Measurements from ENCODE around the gene MPG.
A peak's percentile ranks its signal among the peaks of the same experiment; 100 is the strongest.

The MPG gene

DNA sequence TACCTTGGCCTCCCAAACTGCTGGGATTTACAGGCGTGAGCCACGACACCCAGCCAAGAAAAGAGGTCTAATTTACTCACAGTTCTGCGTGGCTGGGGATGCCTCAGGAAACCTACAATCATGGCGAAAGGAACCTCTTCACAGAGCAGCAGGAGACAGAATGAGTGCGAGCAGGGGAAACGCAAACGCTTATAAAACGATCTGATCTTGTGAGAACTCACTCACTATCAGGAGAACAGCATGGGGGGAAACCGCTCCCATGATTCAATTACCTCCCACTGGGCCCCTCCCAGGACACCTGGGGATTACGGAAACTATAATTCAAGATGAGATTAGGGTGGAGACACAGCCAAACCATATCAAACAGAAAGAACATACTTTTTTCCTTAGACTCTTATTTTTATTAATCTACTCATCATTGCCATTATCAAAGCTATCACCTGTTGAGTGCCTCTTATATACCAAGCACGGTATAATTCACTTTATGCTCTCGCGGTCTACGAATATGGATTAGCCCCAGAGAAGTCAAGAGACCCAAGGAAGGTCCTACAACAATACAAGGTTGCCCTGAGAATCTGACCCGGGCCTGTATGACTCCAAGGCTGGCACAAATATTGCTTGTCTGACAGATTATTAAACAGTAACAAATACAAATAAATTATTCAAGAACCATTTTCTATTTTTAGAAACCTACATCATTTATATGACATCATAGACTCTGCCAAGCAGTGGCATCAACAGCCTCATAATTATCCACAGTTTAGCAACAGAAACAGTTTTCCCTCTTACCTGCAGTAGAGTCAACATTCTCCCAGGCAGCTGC, 27.0 kb upstream of the MPG start:
- FAIRE-seq (no peak), DNase-seq (ENCODE audit: insufficient read length, low spot score) (no peak)
- TF ChIP-seq POLR2AphosphoS5 (IDR thresholded peaks at IDR 0.05; ENCODE audit: low read depth, low read length), result no peak
- no peak for TF ChIP-seq POLR2A (IDR thresholded peaks at IDR 0.05; ENCODE audit: low read depth, low read length)
- no peak for TF ChIP-seq PAX5 (IDR thresholded peaks at IDR 0.05; ENCODE audit: insufficient read depth, low read length, severe bottlenecking)
- no peak for TF ChIP-seq SPI1 (IDR thresholded peaks at IDR 0.05; ENCODE audit: low read depth, low read length)
- no peak for TF ChIP-seq POU2F2 (IDR thresholded peaks at IDR 0.05; ENCODE audit: low read depth, low read length)
- TF ChIP-seq TAF1 (IDR thresholded peaks at IDR 0.05; ENCODE audit: low read depth, low read length), result no peak

DNA sequence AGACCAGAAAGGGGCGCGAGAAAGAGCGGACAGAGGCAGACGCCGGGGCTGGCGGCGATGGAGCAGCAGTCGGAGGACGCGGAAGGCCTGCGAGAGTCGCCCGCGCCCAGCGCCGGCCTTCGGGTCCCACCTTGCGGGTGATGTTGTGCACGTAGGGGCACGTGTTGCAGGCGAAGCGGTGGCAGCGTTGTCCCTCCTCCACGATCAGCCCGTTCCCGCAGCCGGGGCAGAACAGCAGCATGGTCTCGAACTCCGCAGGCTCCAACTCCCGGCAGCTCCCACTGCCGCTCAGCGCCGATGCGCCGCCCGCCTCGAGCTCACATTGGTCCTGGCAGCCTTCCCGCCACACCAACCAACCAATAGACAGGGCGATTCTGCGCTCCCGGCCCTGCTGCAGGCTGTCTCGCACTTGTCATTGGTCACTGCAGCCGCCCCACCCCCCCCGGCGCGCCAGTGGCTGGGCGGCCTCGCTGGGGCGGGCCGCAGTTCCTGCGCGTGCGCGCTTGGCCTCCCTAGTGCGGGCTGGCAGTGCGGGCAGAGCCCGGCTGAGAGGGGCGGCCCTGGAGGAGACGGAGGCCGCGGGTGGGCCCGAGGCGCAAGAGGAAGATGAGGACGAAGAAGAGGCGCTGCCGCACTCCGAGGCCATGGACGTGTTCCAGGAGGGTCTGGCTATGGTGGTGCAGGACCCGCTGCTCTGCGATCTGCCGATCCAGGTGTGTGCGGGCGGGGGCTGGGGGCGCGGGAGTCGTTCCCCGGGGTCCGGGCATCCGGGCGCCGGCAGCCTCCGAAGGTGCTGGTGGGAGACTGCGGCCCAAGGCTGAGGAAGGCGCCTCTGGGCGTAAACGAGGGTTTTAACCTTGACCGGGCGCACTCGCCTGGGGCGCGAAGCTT, 24.4 kb upstream of the MPG start, which contains the start of the genes POLR3K and SNRNP25:
Gene POLR3K (minus strand): TSS at position 263 of the 891 bp plus-strand sequence. CDS start 22 bp downstream, at position 241.
Gene SNRNP25 (plus strand): TSS at position 483 of the 891 bp plus-strand sequence. CDS start 189 bp downstream, at position 672.
- DNase-seq (ENCODE audit: insufficient read length, low spot score) (peak; percentile 99), FAIRE-seq (peak; percentile 99)
- peak; percentile 77 for TF ChIP-seq POLR2AphosphoS5 (IDR thresholded peaks at IDR 0.05; ENCODE audit: low read depth, low read length)
- TF ChIP-seq PAX5 (IDR thresholded peaks at IDR 0.05; ENCODE audit: insufficient read depth, low read length, severe bottlenecking), result no peak
- peak; percentile 77 for TF ChIP-seq POLR2A (IDR thresholded peaks at IDR 0.05; ENCODE audit: low read depth, low read length)
- peak; percentile 20; the same call in 1 of the 2 replicates for TF ChIP-seq TAF1 (IDR thresholded peaks at IDR 0.05; ENCODE audit: low read depth, low read length)

DNA sequence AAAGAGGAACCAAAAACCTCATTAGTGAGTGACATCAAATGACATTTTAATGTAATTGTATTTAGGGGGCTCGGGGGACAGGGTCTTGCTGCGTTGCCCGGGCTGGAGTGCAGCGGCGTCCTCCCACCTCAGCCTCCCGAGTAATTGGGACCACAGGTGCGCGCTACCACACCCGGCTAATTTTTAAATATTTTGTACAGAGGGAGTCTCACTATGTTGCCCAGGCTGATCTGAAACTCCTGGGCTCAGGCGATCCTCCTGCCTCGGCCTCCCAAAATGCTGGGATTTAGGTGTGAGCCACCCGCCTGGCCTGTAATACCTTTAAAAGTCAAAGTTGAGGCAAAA, 23.8 kb upstream of the MPG start:
- no peak for TF ChIP-seq SPI1 (IDR thresholded peaks at IDR 0.05; ENCODE audit: low read depth, low read length)
- TF ChIP-seq PAX5 (IDR thresholded peaks at IDR 0.05; ENCODE audit: insufficient read depth, low read length, severe bottlenecking), result no peak
- no peak for TF ChIP-seq TAF1 (IDR thresholded peaks at IDR 0.05; ENCODE audit: low read depth, low read length)
- no peak for TF ChIP-seq POLR2A (IDR thresholded peaks at IDR 0.05; ENCODE audit: low read depth, low read length)
- no peak for TF ChIP-seq POU2F2 (IDR thresholded peaks at IDR 0.05; ENCODE audit: low read depth, low read length)
- no peak for TF ChIP-seq POLR2AphosphoS5 (IDR thresholded peaks at IDR 0.05; ENCODE audit: low read depth, low read length)
- no peak for FAIRE-seq
- no peak for DNase-seq (ENCODE audit: insufficient read length, low spot score)

DNA sequence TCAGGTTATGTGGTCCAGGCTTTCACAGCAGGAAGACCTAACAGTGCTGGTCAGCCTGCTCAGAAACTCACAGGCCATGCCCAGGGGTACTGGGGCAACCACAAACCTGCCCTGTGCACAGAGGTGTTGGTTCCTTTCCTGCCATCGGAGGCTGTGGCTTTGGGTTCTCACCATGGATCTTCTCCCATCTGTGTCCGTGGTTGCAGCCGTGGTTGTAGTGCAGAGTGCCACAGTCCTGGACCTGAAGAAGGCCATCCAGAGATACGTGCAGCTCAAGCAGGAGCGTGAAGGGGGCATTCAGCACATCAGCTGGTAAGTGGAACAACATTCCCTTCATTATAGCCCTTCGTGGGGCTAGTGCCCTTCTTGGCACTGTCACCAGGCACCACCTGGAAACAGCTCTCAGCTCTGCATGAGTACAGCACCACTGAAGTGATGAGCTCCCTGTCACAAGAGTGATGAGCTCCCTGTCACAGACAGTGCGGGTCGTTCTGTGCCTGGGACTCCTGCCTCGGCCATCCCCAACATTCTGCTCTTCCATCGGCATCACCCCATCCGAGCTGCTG, 22.4 kb upstream of the MPG start:
- TF ChIP-seq TAF1 (IDR thresholded peaks at IDR 0.05; ENCODE audit: low read depth, low read length), result no peak
- no peak for TF ChIP-seq POU2F2 (IDR thresholded peaks at IDR 0.05; ENCODE audit: low read depth, low read length)
- TF ChIP-seq SPI1 (IDR thresholded peaks at IDR 0.05; ENCODE audit: low read depth, low read length), result no peak
- TF ChIP-seq POLR2AphosphoS5 (IDR thresholded peaks at IDR 0.05; ENCODE audit: low read depth, low read length), result no peak
- no peak for TF ChIP-seq POLR2A (IDR thresholded peaks at IDR 0.05; ENCODE audit: low read depth, low read length)
- no peak for TF ChIP-seq PAX5 (IDR thresholded peaks at IDR 0.05; ENCODE audit: insufficient read depth, low read length, severe bottlenecking)
- no peak for DNase-seq (ENCODE audit: insufficient read length, low spot score)
- no peak for FAIRE-seq

DNA sequence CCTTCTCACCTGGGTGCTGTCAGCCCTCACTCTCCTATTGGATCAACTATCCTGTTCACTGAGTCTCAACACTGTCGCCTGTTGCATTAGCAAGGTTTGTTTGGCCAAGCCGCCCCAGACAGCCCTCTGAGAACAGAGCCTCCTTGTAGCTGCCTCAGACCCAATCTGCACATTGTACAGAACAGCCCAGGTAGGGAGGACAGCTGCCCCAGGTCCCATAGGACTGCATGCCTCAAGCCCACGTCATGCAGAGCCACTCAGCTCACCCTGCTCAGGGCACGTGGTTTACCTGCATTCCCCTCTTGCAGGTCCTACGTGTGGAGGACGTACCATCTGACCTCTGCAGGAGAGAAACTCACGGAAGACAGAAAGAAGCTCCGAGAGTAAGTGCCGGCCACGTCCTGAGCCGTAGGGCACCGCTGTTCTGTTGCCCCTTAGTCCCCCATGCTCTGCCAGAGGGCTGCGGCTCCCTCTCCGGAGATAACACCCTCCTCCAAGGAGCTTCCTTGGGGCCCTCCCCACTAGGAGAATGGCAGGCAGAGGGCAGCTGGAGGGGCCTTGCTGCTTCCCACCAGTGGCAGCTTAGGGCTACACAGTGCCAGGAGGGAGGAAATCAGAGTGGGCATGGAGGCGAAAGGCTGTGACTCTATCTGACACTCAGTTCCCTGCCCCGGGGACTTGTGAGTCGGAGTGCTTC, 21.6 kb upstream of the MPG start:
- no peak for FAIRE-seq
- no peak for TF ChIP-seq TAF1 (IDR thresholded peaks at IDR 0.05; ENCODE audit: low read depth, low read length)
- TF ChIP-seq POLR2A (IDR thresholded peaks at IDR 0.05; ENCODE audit: low read depth, low read length), result no peak
- TF ChIP-seq PAX5 (IDR thresholded peaks at IDR 0.05; ENCODE audit: insufficient read depth, low read length, severe bottlenecking), result no peak
- no peak for TF ChIP-seq POU2F2 (IDR thresholded peaks at IDR 0.05; ENCODE audit: low read depth, low read length)
- no peak for TF ChIP-seq POLR2AphosphoS5 (IDR thresholded peaks at IDR 0.05; ENCODE audit: low read depth, low read length)
- TF ChIP-seq SPI1 (IDR thresholded peaks at IDR 0.05; ENCODE audit: low read depth, low read length), result no peak
- no peak for DNase-seq (ENCODE audit: insufficient read length, low spot score)

DNA sequence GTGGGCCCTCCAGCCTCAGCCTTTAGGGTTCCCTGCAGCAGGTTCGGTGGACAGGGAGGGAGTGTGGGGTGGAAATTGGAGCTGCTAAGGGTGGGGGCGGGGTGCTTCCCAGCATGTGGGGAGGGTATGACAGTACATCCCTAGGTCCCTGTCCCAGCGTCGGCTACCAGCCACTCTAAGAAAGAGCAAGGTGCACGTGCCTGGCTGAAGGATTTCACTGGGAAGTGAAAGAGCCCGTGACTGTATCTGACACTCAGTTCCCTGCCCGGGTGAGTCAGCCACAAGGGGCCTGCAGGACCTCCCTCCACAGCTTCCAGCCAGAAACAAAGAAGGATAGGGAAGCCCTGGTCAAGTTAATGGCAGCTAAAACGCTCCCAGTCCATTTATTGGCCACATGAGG, 20.3 kb upstream of the MPG start:
- no peak for DNase-seq (ENCODE audit: insufficient read length, low spot score)
- TF ChIP-seq SPI1 (IDR thresholded peaks at IDR 0.05; ENCODE audit: low read depth, low read length), result no peak
- no peak for TF ChIP-seq TAF1 (IDR thresholded peaks at IDR 0.05; ENCODE audit: low read depth, low read length)
- no peak for TF ChIP-seq PAX5 (IDR thresholded peaks at IDR 0.05; ENCODE audit: insufficient read depth, low read length, severe bottlenecking)
- TF ChIP-seq POU2F2 (IDR thresholded peaks at IDR 0.05; ENCODE audit: low read depth, low read length), result no peak
- TF ChIP-seq POLR2AphosphoS5 (IDR thresholded peaks at IDR 0.05; ENCODE audit: low read depth, low read length), result no peak
- TF ChIP-seq POLR2A (IDR thresholded peaks at IDR 0.05; ENCODE audit: low read depth, low read length), result no peak
- no peak for FAIRE-seq

DNA sequence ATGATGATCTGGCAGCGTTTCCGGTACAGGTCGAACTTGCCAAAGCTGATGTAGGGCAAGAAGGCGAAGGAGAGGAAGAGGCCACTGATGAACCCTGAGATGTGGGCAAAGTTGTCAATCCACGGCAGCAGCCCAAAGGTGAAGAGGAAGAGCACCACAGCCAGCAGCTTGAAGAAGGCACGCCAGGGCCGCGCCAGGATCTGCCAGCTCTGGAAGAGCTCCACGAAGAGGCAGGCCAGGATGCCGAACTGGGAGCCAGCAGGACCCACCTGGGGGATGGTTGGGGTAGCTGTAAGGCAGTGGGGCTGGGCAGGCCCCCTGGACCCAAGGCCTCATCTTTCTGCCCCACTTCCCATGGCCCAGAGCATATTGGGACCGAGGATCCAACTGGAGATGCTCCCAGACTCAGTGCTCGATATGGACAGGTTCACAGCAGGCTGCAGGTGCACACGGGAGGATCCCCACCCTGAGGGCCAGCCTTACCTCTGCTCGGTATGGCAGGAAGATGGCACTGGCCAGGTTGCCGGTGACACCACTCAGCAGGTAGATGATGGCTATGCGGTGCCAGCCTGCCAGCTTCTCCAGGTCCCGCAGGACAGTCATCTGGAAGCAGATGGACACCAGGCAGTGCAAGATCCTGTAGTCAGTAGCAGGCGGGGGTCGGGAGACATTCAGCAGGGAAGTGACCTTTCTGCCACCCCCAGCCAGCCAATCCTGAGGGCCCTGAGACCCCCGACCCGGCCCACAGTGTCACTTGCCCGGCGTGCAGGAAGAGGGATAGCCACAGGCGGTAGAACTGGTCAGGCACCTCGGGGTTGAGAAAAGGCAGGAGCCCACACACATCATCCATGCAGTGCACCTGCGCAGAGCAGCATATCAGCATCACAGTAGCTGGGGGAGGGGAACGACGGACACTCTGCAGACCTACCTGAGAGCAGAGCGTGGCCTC, 19.3 kb upstream of the MPG start:
- DNase-seq (ENCODE audit: insufficient read length, low spot score) (no peak), FAIRE-seq (no peak)
- no peak for TF ChIP-seq TAF1 (IDR thresholded peaks at IDR 0.05; ENCODE audit: low read depth, low read length)
- no peak for TF ChIP-seq POU2F2 (IDR thresholded peaks at IDR 0.05; ENCODE audit: low read depth, low read length)
- no peak; the same call in 1 of the 2 replicates for TF ChIP-seq POLR2A (IDR thresholded peaks at IDR 0.05; ENCODE audit: low read depth, low read length)
- TF ChIP-seq SPI1 (IDR thresholded peaks at IDR 0.05; ENCODE audit: low read depth, low read length), result no peak
- TF ChIP-seq POLR2AphosphoS5 (IDR thresholded peaks at IDR 0.05; ENCODE audit: low read depth, low read length), result no peak
